ENCODE results near the gene SLFN13. TPM values are rescaled to one million over a fixed set of nuclear protein-coding genes. Genes with fewer than 3 reads are reported as not detected.

Gene SLFN13
- total and polyA plus RNA-seq, 2 of the 4 experiments (the other 2 are of a cell fraction) = 1.7 to 3.9 TPM

GRCh38 chr17:35488991-35489390 lies 40.4 kb upstream of the SLFN13 start:
- intact Hi-C loops (cut with micrococcal nuclease) (no loop called here), in situ Hi-C loops (cut with MboI; ENCODE audit: low sequenced_read_pairs) (no loop called here), dilution Hi-C loops (cut with HindIII; ENCODE audit: low sequenced_read_pairs, unreplicated experiment) (no loop called here)
- no peak overlapping the region for H3K18ac ChIP-seq (ENCODE audit: low read depth, low read length)
- no peak overlapping the region for H2AFZ ChIP-seq (replicated peaks; ENCODE audit: low read length, poor library complexity)
- peaks cover 5% of the 10 kb centered on the region; the same call in 1 of the 2 replicates for H3K9me3 ChIP-seq (ENCODE audit: control insufficient read depth, insufficient read depth, low read length)
- no peak overlapping the region for H3K9ac ChIP-seq (ENCODE audit: low read depth, low read length)
- H3K9me1 ChIP-seq (ENCODE audit: insufficient read depth, low read length) = no peaks in the 10 kb centered on the region
- ATAC-seq (ENCODE audit: low read depth) (no peak), DNase-seq (no peak)
- H4K20me1 ChIP-seq (ENCODE audit: insufficient read depth, low read length) = no peaks in the 10 kb centered on the region
- no peak overlapping the region for H3K14ac ChIP-seq (replicated peaks; ENCODE audit: low read depth, low read length)
- H3K27ac ChIP-seq (ENCODE audit: insufficient read depth, low read length) = no peak overlapping the region
- no peak overlapping the region for H3K4me2 ChIP-seq (ENCODE audit: low read depth, low read length)
- ChIA-PET POLR2A (ENCODE audit: unreplicated experiment) (no interaction called here), CTCF (interaction anchor here (0.8 to 1.4 kb wide), 2 partner anchors 26 to 51 kb away, joined by 4 read pairs; no protein-coding TSS in a partner anchor)
- H2BK5ac ChIP-seq (ENCODE audit: low read depth, low read length, poor library complexity, severe bottlenecking) = no peak overlapping the region
- H4K5ac ChIP-seq (ENCODE audit: low read depth, low read length) = no peak overlapping the region
- H3K36me3 ChIP-seq (ENCODE audit: control insufficient read depth, insufficient read depth, low read length) = no peaks in the 10 kb centered on the region
- WGBS, 2 experiments (ENCODE audit: extremely low coverage in 2 of 2, insufficient read length in 1 of 2) = 80% methylated on average over 4 of the region's 15 CpGs; no CpG with 5 or more reads in 1 of the 2 experiments
- H3K27me3 ChIP-seq (ENCODE audit: control insufficient read depth, insufficient read depth, low read length) = peaks cover 32% of the 10 kb centered on the region
- no TSS peak for BruUV-seq (replicated peaks)
- H2BK15ac ChIP-seq (ENCODE audit: low read depth, low read length) = no peak overlapping the region
- H3K23ac ChIP-seq (ENCODE audit: low read depth, low read length) = no peak overlapping the region
- no peaks in the 10 kb centered on the region for H3K79me1 ChIP-seq (ENCODE audit: low read depth in 1 of 2, low read length in 2 of 2)
- no peak overlapping the region for H3K4ac ChIP-seq (ENCODE audit: low read depth, low read length)
- H2AK5ac ChIP-seq (ENCODE audit: low read depth, low read length) = no peak overlapping the region
- H3K4me3 ChIP-seq (ENCODE audit: insufficient read depth, low read depth, low read length) = no peak overlapping the region
- no peak overlapping the region for H4K8ac ChIP-seq (ENCODE audit: low read depth in 2 of 2, low read length in 2 of 2)
- no peak overlapping the region for H2BK20ac ChIP-seq (ENCODE audit: low read depth, low read length)
- H3K56ac ChIP-seq (ENCODE audit: extremely low read depth, insufficient read depth, low read length) = no peak overlapping the region
- no peak overlapping the region for H2AK9ac ChIP-seq (replicated peaks; ENCODE audit: low read depth, low read length, poor library complexity)
- no peak overlapping the region for H2BK120ac ChIP-seq (ENCODE audit: low read depth, low read length)
- H3K4me1 ChIP-seq (ENCODE audit: control insufficient read depth, insufficient read depth, low read length) = no peaks in the 10 kb centered on the region
- no peak for TF ChIP-seq CEBPB (IDR thresholded peaks at IDR 0.05; ENCODE audit: low read depth, low read length)
- TF ChIP-seq RAD21 (IDR thresholded peaks at IDR 0.05; ENCODE audit: low read length) = no peak
- H4K91ac ChIP-seq (ENCODE audit: insufficient read depth, low read depth, low read length) = no peak overlapping the region

Data from IMR-90 (cell line).